Stimulated activated CD4-positive, alpha-beta T cell treated with anti-CD3 and anti-CD28 coated beads, Interleukin-2, amount 100 ng/mL, for 4 hours (primary cell): ENCODE data around the gene PPP1R2.
A peak's percentile ranks its signal among the peaks of the same experiment; 100 is the strongest.

Experiments
- DNase-seq: peaks from one replicate; pipeline ENCODE4 v3.0.0-alpha.2; 2020; ENCODE audit warnings: low read depth

PPP1R2 gene

DNA sequence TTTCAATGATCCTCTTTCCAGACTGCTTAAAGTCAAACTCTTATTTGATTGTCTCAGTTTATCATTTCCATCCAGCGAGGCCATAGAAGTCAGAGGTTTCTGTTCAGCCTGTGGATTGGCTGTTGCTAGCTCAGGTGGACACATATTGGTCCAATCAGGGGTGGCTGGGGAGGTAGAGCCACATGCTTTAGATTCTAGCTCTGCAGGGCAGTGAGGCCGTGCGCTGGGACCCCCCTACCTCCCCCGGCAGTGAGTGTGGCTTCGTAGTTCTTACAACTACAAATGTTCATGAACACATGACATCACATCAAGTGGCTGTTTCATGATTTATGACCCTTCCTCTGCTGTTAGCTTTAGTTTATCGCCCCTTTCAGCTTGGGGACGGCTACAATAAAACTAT, 22.6 kb upstream of the PPP1R2 start:
- no peak for DNase-seq

DNA sequence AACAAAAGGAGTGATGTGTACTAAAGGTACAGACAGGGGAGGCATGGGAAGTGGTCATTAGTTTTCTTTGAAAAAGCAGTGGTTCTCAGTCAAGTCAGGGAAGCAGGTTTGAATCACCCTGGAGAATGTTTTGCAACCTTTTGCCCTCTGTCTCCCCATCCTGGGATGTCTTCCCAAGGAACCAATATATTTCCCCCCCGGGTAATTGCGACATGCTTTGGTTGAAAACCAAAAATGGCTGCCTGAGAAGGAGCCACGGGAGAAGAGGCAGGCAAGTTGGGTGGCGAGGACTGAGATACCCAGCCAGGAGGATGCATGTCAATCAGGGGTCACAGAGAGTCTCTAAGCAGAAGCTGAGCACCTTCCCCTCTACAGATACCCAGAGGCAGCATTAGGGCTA, 20.2 kb upstream of the PPP1R2 start:
- no peak for DNase-seq

DNA sequence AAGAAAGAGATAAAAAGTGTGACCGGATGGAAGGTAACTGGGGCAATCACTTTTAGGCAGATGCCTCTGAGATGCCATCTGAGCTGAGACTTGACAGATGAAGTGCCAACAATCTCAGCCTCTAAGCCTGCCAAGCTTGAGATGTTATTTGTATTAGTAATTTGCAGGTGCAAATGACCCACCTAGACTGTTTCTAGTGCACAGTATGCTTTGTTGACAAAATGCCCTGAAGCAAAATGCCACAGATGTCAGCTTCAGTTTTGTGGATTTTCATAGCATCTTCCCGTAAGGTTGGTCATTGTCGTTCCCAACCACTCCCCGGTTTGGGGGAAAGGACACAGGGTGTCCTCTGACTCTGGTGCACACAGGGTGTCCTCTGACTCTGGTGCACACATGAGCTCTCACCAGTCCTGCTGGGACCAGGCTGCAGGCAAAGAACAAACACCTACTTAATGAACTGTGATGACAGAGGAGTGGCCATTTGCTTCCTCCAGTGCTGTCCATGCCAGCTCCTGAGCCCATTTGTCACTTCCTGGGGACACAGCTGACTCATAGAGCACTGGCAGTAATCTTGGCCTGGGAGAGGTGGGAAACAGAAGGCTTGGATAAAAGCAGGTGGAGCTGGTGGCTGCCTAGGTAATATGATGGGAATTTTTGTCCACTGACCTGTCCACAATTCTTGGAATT, 16.7 kb upstream of the PPP1R2 start:
- no peak for DNase-seq

- DNase-seq, result no peak
Measured at GRCh38 chr3:195558602-195559001, 15.5 kb upstream of the PPP1R2 start.

GRCh38 chr3:195557322-195557721, 14.2 kb upstream of the PPP1R2 start:
- no peak for DNase-seq

DNA sequence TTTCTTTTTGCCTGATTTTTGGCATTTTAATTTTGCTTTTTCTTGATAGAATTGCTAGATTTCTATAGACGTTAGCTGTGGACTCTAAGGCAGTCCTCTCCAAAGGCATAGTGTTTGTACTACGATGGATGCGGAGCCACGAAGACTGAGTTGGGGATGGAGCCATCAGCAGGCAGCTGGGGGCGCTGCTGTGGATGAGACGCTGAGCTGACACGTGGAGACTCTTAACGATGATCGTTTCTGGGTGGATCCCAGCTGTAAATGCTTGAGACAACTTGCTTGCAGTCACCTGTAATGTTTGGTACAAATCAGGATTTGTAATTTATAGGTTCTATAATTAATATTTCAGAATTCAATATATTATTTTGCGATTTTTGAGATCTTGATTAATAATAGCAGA, 13.3 kb upstream of the PPP1R2 start:
- DNase-seq, result no peak

DNA sequence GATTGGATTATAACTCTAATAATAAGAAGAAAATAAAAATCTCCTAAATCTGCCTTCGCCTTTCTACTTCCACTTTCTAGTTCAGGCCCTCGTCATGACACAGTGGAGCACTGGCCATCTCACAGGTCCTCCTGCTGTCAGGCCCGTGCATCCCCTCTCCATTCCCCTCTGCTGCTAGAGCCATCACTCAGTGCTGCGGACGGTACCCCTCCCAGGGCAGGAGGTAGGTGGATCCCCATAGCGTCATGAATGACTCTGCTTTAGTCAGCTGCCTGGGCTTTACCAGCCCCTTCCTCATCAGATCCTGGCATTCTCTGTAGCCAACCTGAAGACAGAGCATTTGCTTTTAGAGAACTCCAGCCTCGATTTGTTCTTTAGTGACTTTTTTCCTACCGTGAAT, 12.0 kb upstream of the PPP1R2 start:
- DNase-seq, result no peak

DNA sequence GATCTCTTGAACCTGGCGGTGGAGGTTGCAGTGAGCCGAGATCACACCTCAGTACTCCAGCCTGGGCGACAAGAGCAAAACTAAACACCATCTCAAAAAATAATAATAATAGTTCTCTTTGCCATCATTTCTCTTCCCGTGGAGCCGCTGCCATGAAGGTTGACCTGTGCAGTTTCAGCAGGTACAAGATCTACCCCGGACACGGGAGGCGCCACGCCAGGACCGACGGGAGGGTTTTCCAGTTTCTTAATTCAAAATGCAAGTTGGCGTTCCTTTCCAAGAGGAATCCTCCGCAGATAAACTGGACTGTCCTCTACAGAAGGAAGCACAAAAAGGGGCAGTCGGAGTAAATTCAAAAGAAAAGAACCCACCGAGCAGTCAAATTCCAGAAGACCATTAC, 11.3 kb upstream of the PPP1R2 start:
- DNase-seq, result no peak

GRCh38 chr3:195553268-195553667, 10.1 kb upstream of the PPP1R2 start:
- no peak for DNase-seq

GRCh38 chr3:195551381-195551978, 8.4 kb upstream of the PPP1R2 start:
- no peak for DNase-seq

GRCh38 chr3:195550723-195551122, 7.6 kb upstream of the PPP1R2 start:
- DNase-seq, result no peak

- peak; percentile 63 for DNase-seq
Measured at GRCh38 chr3:195549931-195550519, 6.9 kb upstream of the PPP1R2 start.

DNA sequence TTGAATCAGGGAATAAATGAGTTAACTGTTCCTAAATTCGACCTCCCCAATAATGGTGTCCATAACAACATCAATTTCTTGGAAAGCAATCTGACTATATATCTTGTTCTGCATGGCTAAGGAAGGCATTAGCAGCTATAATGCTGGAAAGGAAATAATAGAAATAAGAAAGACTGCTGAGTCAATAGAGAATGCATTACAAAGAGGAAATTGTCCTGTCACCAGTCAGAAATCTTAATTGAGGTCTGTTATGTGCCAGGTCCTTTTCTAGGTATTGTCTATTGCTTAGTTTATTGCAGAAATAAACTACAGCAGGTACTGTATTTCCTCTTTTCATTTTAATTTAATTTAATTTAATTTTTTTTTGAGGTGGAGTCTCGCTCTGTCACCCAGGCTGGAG, 5.9 kb upstream of the PPP1R2 start:
- DNase-seq, result no peak

GRCh38 chr3:195548501-195548900, 5.4 kb upstream of the PPP1R2 start:
- DNase-seq, result no peak

- DNase-seq, result no peak
Measured at GRCh38 chr3:195548006-195548405, 4.9 kb upstream of the PPP1R2 start.

GRCh38 chr3:195546130-195546560, 3.0 kb upstream of the PPP1R2 start:
- no peak for DNase-seq

DNA sequence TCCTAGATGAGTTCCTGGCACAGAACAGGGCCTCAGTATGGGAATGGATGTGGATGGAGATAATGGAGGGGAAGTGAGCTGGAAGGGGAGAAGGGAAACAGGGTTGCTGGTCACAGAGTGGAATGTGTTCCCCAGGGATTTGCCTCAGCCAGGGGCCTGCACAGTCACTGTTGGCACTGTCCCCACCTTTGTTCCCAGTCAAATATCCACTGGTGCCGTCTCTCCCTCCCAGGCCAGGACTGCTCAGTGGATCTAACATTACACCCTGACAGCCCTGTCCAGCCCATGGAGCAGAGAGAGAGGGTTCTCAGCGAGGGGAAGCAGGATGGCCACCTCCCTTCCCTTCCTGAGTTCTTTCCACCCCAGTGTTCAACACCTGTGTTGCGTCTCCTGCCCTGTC, 1.5 kb upstream of the PPP1R2 start:
- DNase-seq, result no peak

DNA sequence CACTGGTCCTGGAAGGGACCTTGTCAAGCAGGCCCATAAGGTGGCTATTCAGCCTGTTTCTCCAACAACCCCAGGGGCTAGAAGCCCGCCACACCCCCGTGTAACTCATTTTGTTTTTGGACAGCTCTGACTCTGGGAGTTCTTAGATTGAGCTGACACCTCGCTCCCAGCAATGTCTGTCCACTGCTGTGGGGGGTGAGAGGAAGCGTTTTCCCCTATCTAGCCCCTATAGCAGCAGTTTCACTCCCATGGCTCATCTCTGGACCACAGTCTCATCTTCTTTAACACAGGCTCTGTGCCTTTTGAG, 1.1 kb upstream of the PPP1R2 start:
- DNase-seq, result no peak

DNA sequence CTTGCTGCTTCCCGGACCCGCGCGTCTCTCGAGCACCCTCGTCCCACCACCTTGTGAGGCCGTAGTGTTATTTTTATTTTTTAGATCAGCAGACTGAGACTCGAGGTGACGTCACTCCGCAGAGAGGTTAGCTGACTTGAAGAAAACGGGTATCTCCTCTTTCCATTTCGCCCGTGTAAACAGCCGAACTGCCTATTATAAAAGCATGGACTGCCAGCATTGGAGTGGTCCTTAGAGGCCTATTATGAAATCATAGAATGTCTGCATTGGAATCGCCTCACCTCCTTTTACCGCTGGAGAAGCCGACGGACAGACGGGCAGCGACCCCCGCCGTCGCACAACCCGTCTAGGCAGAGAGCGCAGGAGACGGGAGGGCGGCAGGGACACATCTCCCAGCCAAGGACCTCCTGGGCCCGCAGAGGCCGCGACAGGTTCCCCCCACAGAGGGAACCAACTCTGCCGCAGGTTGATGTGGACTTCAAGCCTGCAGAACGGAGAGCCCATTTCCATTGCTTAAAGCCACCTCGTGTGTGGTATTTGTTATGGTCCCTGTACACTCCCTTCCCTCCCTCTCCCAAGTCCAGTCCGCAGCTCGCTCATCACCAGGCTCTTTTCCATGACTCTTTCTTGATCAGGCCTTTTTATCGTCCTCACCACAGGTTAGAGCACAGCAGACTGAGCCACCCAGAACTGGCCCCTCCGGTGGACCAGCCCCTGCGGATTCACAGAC, 540 bp upstream of the PPP1R2 start:
- no peak for DNase-seq

- DNase-seq, result no peak
Measured at GRCh38 chr3:195542316-195542697, 818 bp downstream of the PPP1R2 start.

- DNase-seq, result no peak
Measured at GRCh38 chr3:195540511-195540910, 2.6 kb downstream of the PPP1R2 start.

GRCh38 chr3:195540027-195540426, 3.1 kb downstream of the PPP1R2 start:
- no peak for DNase-seq

GRCh38 chr3:195539479-195539878, 3.6 kb downstream of the PPP1R2 start:
- no peak for DNase-seq
